Right lobe of liver (tissue), 6 donors: ENCODE data around the gene UGP2. TPM values are rescaled to one million over a fixed set of nuclear protein-coding genes. Genes with fewer than 3 reads are reported as not detected.

Experiments
- ATAC-seq, 4 donors: fragments of 200-7000 bp; cut with Tn5 transposase; one replicate each; pipeline ENCODE4 v1.9.1; 2020; ENCODE audit warnings: mild to moderate bottlenecking in 4 of 4, moderate library complexity in 4 of 4
- DNase-seq, 3 donors: peaks; one replicate each; pipeline ENCODE4 v3.0.0-alpha.2; 2020
- H3K27ac ChIP-seq, 3 donors: fragments of 200-600 bp; one replicate each; pipeline ENCODE4 v1.8.0; 2022
- H3K27me3 ChIP-seq, 2 donors: fragments of 200-600 bp; one replicate each; pipeline ENCODE4 v1.8.0; 2022
- H3K36me3 ChIP-seq, 4 donors: fragments of 200-600 bp; sonication (generic) in 1 of 4; one replicate each; pipeline versions ENCODE4 v1.5.1 to v1.8.0; 2017 to 2022; ENCODE audit warnings: control low read depth in 1 of 4
- H3K4me1 ChIP-seq, 4 donors: fragments of 200-600 bp; sonication (generic) in 1 of 4; one replicate each; pipeline versions ENCODE4 v1.5.1 to v1.8.0; 2017 to 2022; ENCODE audit warnings: control low read depth in 1 of 4
- H3K4me3 ChIP-seq, 3 donors: fragments of 200-600 bp; one replicate each; pipeline ENCODE4 v1.8.0; 2022
- H3K9me3 ChIP-seq, 4 donors: fragments of 200-600 bp; sonication (generic) in 1 of 4; one replicate each; pipeline versions ENCODE4 v1.5.1 to v1.8.0; 2017 to 2022; ENCODE audit warnings: control low read depth in 1 of 4
- CTCF ChIP-seq, 4 donors: fragments of 200-600 bp in 3 of 4; fragments of 450-650 bp in 1 of 4; IDR thresholded peaks; one replicate each; pipeline versions ENCODE4 v1.5.1 to v1.8.0; 2016 to 2022; ENCODE audit warnings: antibody characterized with exemption in 4 of 4, mild to moderate bottlenecking in 2 of 4
- POLR2A ChIP-seq: fragments of 450-650 bp; IDR thresholded peaks from one replicate; pipeline ENCODE4 v1.6.1; 2017; ENCODE audit warnings: antibody characterized with exemption, mild to moderate bottlenecking
- WGBS: methylation state at CpG from one replicate; pipeline ENCODE4 v1.1.6; 2018; ENCODE audit warnings: low coverage, low lambda C conversion rate; ENCODE audit not compliant: insufficient coverage; ENCODE audit errors: missing lambda C conversion rate; 5-methylcytosine and 5-hydroxymethylcytosine counted together
- intact Hi-C, 2 donors: fragments of 100-400 bp; cut with DNase I; formaldehyde crosslinking; loops; one replicate each; pipeline versions ENCODE4 v1.11.2 to v1.14.1; 2022
- total RNA-seq, 6 experiments: library from RNA; depleted of rRNA in 2 of 6; stranded (reverse); fragments of >200 nt in 2 of 6; fragmentation: NEBNext Ultra II Directional in 3 of 6; extraction: Animal tissue kit (Norgen Biotek cat#: 25700) in 3 of 6; gene quantifications; one replicate each; pipeline versions ENCODE4 v1.1.0 to v1.2.4, GENCODE V29; 2016 to 2023
- donor health status: DM: no; HTN: yes; CAD: no.
- donor health status: DM: no; HTN: no; CAD: no.
- donor health status: DM: no; HTN: no; CAD: no.
- donor health status: DM: no; HTN: yes; CAD: no.
- donor health status: DM: no; HTN: yes; CAD: no.

The UGP2 gene
- total RNA-seq, 6 experiments from 2014 or later: 276 to 691 (median 425) TPM

- H3K9me3 ChIP-seq: no peaks in the 10 kb centered on the region
- intact Hi-C loops: no loop called here
- TF ChIP-seq CTCF (IDR thresholded peaks at IDR 0.05) (no peak), POLR2A (no peak)
- H3K27me3 ChIP-seq: no peaks in the 10 kb centered on the region
- WGBS: 43% methylated on average over 5 of the region's 5 CpGs
- ATAC-seq (no peak), DNase-seq (no peak)
- H3K4me3 ChIP-seq: no peak overlapping the region
- H3K4me1 ChIP-seq: peaks cover 0 to 54% (median 9%) of the 10 kb centered on the region in 4 donors
- no peak overlapping the region for H3K27ac ChIP-seq
- H3K36me3 ChIP-seq: peaks cover 0 to 55% (median 15%) of the 10 kb centered on the region in 4 donors
These were observed 14.6 kb downstream of the UGP2 start for GRCh38 chr2:63856303-63856603.

- 83% methylated on average over 2 of the region's 2 CpGs for WGBS
- no peaks in the 10 kb centered on the region for H3K9me3 ChIP-seq
- H3K36me3 ChIP-seq: peaks cover 0 to 76% (median 23%) of the 10 kb centered on the region in 4 donors
- TF ChIP-seq POLR2A (no peak), CTCF (IDR thresholded peaks at IDR 0.05) (no peak)
- intact Hi-C loops: no loop called here
- H3K4me3 ChIP-seq: no peak overlapping the region
- no peak overlapping the region for H3K27ac ChIP-seq
- ATAC-seq: no peak
- H3K27me3 ChIP-seq: no peaks in the 10 kb centered on the region
- H3K4me1 ChIP-seq: peaks cover 0 to 52% (median 5%) of the 10 kb centered on the region in 4 donors
- DNase-seq: no peak
These were observed 16.6 kb downstream of the UGP2 start for GRCh38 chr2:63858291-63858690.

DNA sequence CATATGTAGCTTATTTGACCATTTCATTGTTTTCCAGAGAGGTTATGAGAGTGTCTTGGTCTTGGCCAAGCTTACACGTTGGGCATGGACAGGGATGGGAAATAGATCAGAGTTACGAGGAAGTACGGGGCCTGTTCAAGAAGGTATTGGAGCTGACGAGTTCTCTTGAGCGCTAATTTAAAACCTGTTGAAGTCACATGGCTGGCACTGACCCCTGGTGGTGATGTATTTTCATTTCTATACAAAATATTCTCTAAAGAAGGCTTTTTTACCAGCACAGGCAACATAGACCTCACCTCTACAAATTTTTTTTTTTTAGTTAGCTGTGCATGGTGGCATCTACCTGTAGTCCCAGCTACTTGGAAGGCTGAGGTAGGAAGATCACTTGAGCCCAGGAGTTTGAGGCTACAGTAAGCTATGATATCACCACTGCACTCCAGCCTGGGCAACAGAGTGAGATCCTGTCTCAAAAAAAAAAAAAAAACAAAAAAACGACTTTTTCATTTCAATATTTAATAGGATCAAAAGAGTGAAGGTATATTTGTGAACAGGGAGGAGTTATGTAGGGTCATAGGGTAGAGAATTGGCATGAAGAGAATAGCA lies 19.6 kb downstream of the UGP2 start:
- H3K27ac ChIP-seq: no peak overlapping the region
- intact Hi-C loops: no loop called here
- no peak overlapping the region for H3K4me3 ChIP-seq
- peaks cover 0 to 57% (median 6%) of the 10 kb centered on the region in 4 donors for H3K4me1 ChIP-seq
- TF ChIP-seq CTCF (IDR thresholded peaks at IDR 0.05) (peak; percentile 44 to 53 (median 48)), POLR2A (no peak)
- peaks cover 0 to 81% (median 29%) of the 10 kb centered on the region in 4 donors for H3K36me3 ChIP-seq
- 12% methylated on average over 6 of the region's 6 CpGs for WGBS
- no peaks in the 10 kb centered on the region for H3K9me3 ChIP-seq
- DNase-seq (no peak), ATAC-seq (peak; percentile 42 to 71 (median 56))
- no peaks in the 10 kb centered on the region for H3K27me3 ChIP-seq

GRCh38 chr2:63862806-63863205 lies 21.1 kb downstream of the UGP2 start:
- no peaks in the 10 kb centered on the region for H3K9me3 ChIP-seq
- DNase-seq (no peak), ATAC-seq (peak in 3 of 4 donors; percentile 5 to 62 (median 27))
- intact Hi-C loops: no loop called here
- peaks cover 0 to 49% (median 6%) of the 10 kb centered on the region in 4 donors for H3K4me1 ChIP-seq
- peak overlapping the region in 2 of 3 donors; percentile 22 to 52 for H3K27ac ChIP-seq
- H3K36me3 ChIP-seq: peaks cover 0 to 75% (median 26%) of the 10 kb centered on the region in 4 donors
- H3K4me3 ChIP-seq: no peak overlapping the region
- 26% methylated on average over 1 of the region's 1 CpG for WGBS
- no peaks in the 10 kb centered on the region for H3K27me3 ChIP-seq
- no peak for TF ChIP-seq CTCF (IDR thresholded peaks at IDR 0.05)
